HEK293T (cell line): ENCODE results near the gene GJD4.

Experiments used
- CTCF ChIA-PET: fragments of 350-600 bp; formaldehyde crosslinking; extraction: SDS; loops from one replicate; lab custom pipeline; 2021; ENCODE audit warnings: antibody characterized with exemption, inconsistent platforms; lab: Yijun Ruan, JAX
- POLR2A ChIA-PET: fragments of 350-600 bp; formaldehyde crosslinking; extraction: SDS; loops from one replicate; lab custom pipeline; 2020; ENCODE audit warnings: antibody characterized with exemption, inconsistent platforms; lab: Yijun Ruan, JAX
- DNase-seq: peaks from one replicate; pipeline ENCODE4 v3.0.0; 2012; ENCODE audit warnings: mixed read lengths; ENCODE audit errors: extremely low spot score
- ARNT ChIP-seq: fragments of 450-650 bp; IDR thresholded peaks from 2 replicates; pipeline ENCODE4 v1.6.1; 2017; ENCODE audit warnings: mild to moderate bottlenecking
- BHLHE40 ChIP-seq: fragments of 450-650 bp; IDR thresholded peaks from 2 replicates; pipeline ENCODE4 v1.6.1; 2016; ENCODE audit warnings: mild to moderate bottlenecking, moderate library complexity, borderline replicate concordance
- CTBP1 ChIP-seq: fragments of 450-650 bp; IDR thresholded peaks from 2 replicates; pipeline ENCODE4 v1.6.1; 2016; ENCODE audit warnings: borderline replicate concordance
- ELF4 ChIP-seq: fragments of 450-650 bp; IDR thresholded peaks from 2 replicates; pipeline ENCODE4 v1.6.1; 2017; ENCODE audit warnings: antibody characterized with exemption
- FOXA1 ChIP-seq: fragments of 450-650 bp; IDR thresholded peaks from 2 replicates; pipeline ENCODE4 v1.6.1; 2016; ENCODE audit warnings: mild to moderate bottlenecking
- FOXK2 ChIP-seq: fragments of 450-650 bp; IDR thresholded peaks from 2 replicates; pipeline ENCODE4 v1.6.1; 2016; ENCODE audit warnings: mild to moderate bottlenecking
- FOXM1 ChIP-seq: fragments of 450-650 bp; IDR thresholded peaks from 2 replicates; pipeline ENCODE4 v1.6.1; 2017; ENCODE audit warnings: mild to moderate bottlenecking, borderline replicate concordance
- HDGF ChIP-seq: fragments of 450-650 bp; IDR thresholded peaks from 2 replicates; pipeline ENCODE4 v1.6.1; 2017; ENCODE audit warnings: antibody characterized with exemption, borderline replicate concordance
- L3MBTL2 ChIP-seq: fragments of 450-650 bp; conservative IDR thresholded peaks from 2 replicates; pipeline ENCODE4 v1.6.1; 2016; ENCODE audit warnings: mild to moderate bottlenecking
- LEF1 ChIP-seq: fragments of 450-650 bp; IDR thresholded peaks from 2 replicates; pipeline ENCODE4 v1.6.1; 2017; ENCODE audit warnings: mild to moderate bottlenecking, borderline replicate concordance
- NFRKB ChIP-seq: fragments of 450-650 bp; IDR thresholded peaks from 2 replicates; pipeline ENCODE4 v1.6.1; 2016; ENCODE audit warnings: mild to moderate bottlenecking, moderate library complexity
- SP1 ChIP-seq: fragments of 450-650 bp; IDR thresholded peaks from 2 replicates; pipeline ENCODE4 v1.6.1; 2017
- SUZ12 ChIP-seq: fragments of 450-650 bp; IDR thresholded peaks from 2 replicates; pipeline ENCODE4 v1.6.1; 2016; ENCODE audit warnings: mild to moderate bottlenecking
- TARDBP ChIP-seq: fragments of 450-650 bp; IDR thresholded peaks from 2 replicates; pipeline ENCODE4 v1.6.1; 2016
- ZNF384 ChIP-seq: fragments of 450-650 bp; IDR thresholded peaks from 2 replicates; pipeline ENCODE4 v1.6.1; 2016
- TF ChIP-seq, protein P1 (sequence below): fragments of 450-650 bp; IDR thresholded peaks from 2 replicates; pipeline ENCODE4 v1.6.1; 2016

The GJD4 gene, protein sequence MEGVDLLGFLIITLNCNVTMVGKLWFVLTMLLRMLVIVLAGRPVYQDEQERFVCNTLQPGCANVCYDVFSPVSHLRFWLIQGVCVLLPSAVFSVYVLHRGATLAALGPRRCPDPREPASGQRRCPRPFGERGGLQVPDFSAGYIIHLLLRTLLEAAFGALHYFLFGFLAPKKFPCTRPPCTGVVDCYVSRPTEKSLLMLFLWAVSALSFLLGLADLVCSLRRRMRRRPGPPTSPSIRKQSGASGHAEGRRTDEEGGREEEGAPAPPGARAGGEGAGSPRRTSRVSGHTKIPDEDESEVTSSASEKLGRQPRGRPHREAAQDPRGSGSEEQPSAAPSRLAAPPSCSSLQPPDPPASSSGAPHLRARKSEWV

GRCh38 chr10:35605191-35605590 lies at the start of gene GJD4:
TSS of gene GJD4 (plus strand) at chr10:35605341. CDS start at chr10:35605568, 227 bp downstream.
- POLR2A ChIA-PET, result no interaction called here
- DNase-seq, result no peak
- CTCF ChIA-PET, result no interaction called here
- TF ChIP-seq HDGF (no peak), FOXM1 (no peak), TARDBP (no peak), ELF4 (no peak), CTBP1 (no peak), LEF1 (no peak), ARNT (no peak), BHLHE40 (no peak), NFRKB (no peak), FOXK2 (no peak), FOXA1 (no peak), L3MBTL2 (no peak), SP1 (no peak), ZNF384 (no peak), SUZ12 (no peak)
- TF ChIP-seq, protein P1, sequence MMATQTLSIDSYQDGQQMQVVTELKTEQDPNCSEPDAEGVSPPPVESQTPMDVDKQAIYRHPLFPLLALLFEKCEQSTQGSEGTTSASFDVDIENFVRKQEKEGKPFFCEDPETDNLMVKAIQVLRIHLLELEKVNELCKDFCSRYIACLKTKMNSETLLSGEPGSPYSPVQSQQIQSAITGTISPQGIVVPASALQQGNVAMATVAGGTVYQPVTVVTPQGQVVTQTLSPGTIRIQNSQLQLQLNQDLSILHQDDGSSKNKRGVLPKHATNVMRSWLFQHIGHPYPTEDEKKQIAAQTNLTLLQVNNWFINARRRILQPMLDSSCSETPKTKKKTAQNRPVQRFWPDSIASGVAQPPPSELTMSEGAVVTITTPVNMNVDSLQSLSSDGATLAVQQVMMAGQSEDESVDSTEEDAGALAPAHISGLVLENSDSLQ, result no peak

DNA sequence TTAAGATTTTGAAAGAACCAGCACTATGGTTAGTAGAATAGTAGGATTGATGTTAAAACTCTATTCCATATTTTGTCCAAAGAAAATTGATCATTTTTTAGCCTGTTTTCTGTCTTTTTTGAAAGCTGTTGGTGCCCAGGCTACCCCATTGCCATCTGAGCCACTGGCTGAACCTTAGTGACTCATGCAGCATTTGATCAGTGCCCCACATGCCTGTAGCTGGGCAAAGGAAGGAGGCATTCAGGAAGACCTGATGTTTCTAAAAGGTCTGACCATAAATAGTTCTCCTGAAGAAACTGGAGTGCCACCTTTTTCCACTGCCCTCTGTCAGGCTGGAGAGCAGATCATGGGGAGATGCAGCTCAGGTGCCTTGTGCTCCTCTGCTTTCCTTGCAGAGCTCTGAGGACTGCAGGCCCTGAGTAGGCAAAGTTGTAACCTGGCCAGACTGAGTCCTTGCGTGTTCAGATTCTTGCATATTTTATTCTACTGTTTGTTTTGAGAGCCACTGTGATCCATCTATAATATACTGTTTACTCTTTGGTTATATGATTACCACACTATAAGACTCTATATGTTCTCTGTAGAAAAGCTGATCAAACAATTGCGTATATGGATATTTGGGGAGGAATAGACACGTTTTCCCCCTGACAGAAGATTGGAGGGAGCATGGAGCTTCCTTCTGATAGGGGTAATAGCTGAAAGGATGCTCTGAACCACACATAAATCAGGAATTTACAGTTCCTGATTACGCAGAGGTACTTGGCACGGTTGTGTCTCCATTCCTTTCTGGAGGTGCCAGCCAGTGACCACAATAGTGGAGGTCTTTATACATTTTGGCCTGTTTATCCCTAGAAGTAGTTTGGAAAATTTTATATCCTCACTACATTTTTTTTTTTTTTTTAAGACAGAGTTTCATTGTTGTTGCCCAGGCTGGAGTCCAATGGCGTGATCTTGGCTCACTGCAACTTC lies 48.9 kb upstream of the GJD4 start:
- TF ChIP-seq TARDBP (no peak), SP1 (no peak)
- TF ChIP-seq, protein P1, result no peak
- ChIA-PET CTCF (no interaction called here), POLR2A (no interaction called here)
- DNase-seq, result no peak

- no peak for DNase-seq
- no peak for TF ChIP-seq TARDBP
- POLR2A ChIA-PET, result no interaction called here
- CTCF ChIA-PET, result no interaction called here
These were observed 46.9 kb upstream of the GJD4 start for GRCh38 chr10:35558276-35558675.

- TF ChIP-seq ARNT (no peak), SP1 (no peak), FOXM1 (no peak), ELF4 (no peak), NFRKB (no peak), TARDBP (no peak), SUZ12 (no peak), LEF1 (no peak), ZNF384 (no peak), CTBP1 (no peak), FOXA1 (no peak)
- ChIA-PET CTCF (no interaction called here), POLR2A (no interaction called here)
- no peak for DNase-seq
These were observed 45.7 kb upstream of the GJD4 start for GRCh38 chr10:35559416-35559815.

DNA sequence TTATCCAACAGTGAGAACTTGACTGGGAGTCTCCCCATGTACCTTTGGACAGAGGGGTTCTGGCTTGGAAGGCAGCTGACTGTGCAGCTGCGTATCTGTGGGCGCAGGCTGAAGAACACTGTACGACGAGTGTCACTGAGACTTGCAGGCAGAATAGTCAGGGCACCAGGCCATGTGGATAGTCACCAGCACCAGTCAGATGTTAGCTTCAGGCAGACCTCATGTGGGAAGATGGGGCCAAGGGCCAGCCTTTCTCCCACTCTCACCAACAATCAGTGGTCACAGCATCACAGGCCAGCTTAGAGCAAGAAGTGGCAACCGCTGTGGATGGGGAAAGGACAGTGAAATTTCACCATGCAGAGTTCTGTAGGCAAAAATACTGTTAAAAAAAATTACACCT lies 43.4 kb upstream of the GJD4 start:
- ChIA-PET CTCF (interaction anchor here (0.7 kb wide), 1 partner anchor 502 kb away, joined by 3 read pairs; no protein-coding TSS in a partner anchor), POLR2A (no interaction called here)
- TF ChIP-seq ELF4 (no peak), HDGF (no peak), FOXA1 (no peak), NFRKB (no peak), TARDBP (no peak), FOXK2 (no peak), LEF1 (no peak), SUZ12 (no peak), ARNT (no peak), SP1 (no peak), L3MBTL2 (no peak), BHLHE40 (no peak), ZNF384 (no peak), FOXM1 (no peak), CTBP1 (no peak)
- TF ChIP-seq, protein P1, result no peak
- DNase-seq, result no peak

- ChIA-PET CTCF (interaction anchor here (0.8 to 1.4 kb wide), 7 partner anchors 9 to 442 kb away, joined by 3 to 10 read pairs (median 4); no protein-coding TSS in a partner anchor), POLR2A (no interaction called here)
- DNase-seq, result no peak
- TF ChIP-seq FOXK2 (no peak), SUZ12 (no peak), FOXM1 (no peak), SP1 (no peak), FOXA1 (no peak), BHLHE40 (no peak), L3MBTL2 (no peak), LEF1 (no peak), NFRKB (no peak)
These were observed 42.7 kb upstream of the GJD4 start for GRCh38 chr10:35562427-35562826.
